HepG2 (cell line): ENCODE results near the gene CCDC3. TPM values are rescaled to one million over a fixed set of nuclear protein-coding genes. Genes with fewer than 3 reads are reported as not detected.
A peak's percentile ranks its signal among the peaks of the same experiment; 100 is the strongest.

ENCODE experiments used
- ATAC-seq: fragments of 200-7000 bp; cut with Tn5 transposase; 3 replicates; pipeline ENCODE4 v1.9.1; 2020; ENCODE audit warnings: mild to moderate bottlenecking, moderate library complexity
- BruUV-seq: library from RNA; stranded (reverse); fragments of 400-500 nt; replicated peaks from 2 replicates; lab custom pipeline; 2021; lab: Mats Ljungman, UMichigan
- CTCF ChIA-PET: fragments of 300-600 bp; formaldehyde crosslinking; extraction: SDS; loops from one replicate; lab custom pipeline; 2021; ENCODE audit warnings: low total read pairs, inconsistent platforms, low intra/inter-chr PET ratio; lab: Yijun Ruan, JAX
- POLR2A ChIA-PET: fragments of 350-600 bp; sonication (Branson Sonifier 250); formaldehyde crosslinking; loops from one replicate; lab custom pipeline; 2020; ENCODE audit warnings: antibody characterized with exemption, inconsistent platforms; lab: Yijun Ruan, JAX
- DNase-seq: peaks from one replicate; pipeline ENCODE4 v3.0.0-alpha.2; 2015; ENCODE audit warnings: low spot score
- FAIRE-seq: peaks from 3 replicates; lab custom pipeline; 2011; peaks lifted over from hg19 to GRCh38; lab: Jason Lieb, UNC
- H2AFZ ChIP-seq: one replicate; pipeline ENCODE4 v1.6.1; 2011; ENCODE audit warnings: low read length, inconsistent platforms
- H3K27ac ChIP-seq: fragments of 300-600 bp; 3 replicates; pipeline ENCODE4 v1.8.0; 2011; ENCODE audit warnings: mixed run types, mild to moderate bottlenecking, mixed read lengths, low read length, inconsistent platforms; ENCODE audit not compliant: insufficient read depth; ENCODE audit errors: extremely low read length
- H3K27me3 ChIP-seq, 2 experiments: fragments of 200-600 bp in 1 of 2; 2 replicates in 1 of 2; 3 replicates in 1 of 2; pipeline versions ENCODE4 v1.6.0 to v1.8.0; 2011; ENCODE audit warnings: low read length in 2 of 2, mild to moderate bottlenecking in 2 of 2, moderate library complexity in 2 of 2, inconsistent platforms in 1 of 2; ENCODE audit not compliant: insufficient read depth in 2 of 2, control insufficient read depth in 1 of 2
- H3K36me3 ChIP-seq, 2 experiments: fragments of 200-600 bp in 1 of 2; replicated peaks in 1 of 2; 2 replicates in 1 of 2; 3 replicates in 1 of 2; pipeline versions ENCODE4 v1.5.1 to v1.8.0; 2011; ENCODE audit warnings: low read length in 2 of 2, inconsistent platforms in 1 of 2; ENCODE audit not compliant: insufficient read depth in 2 of 2, control insufficient read depth in 1 of 2
- H3K4me1 ChIP-seq: 2 replicates; pipeline ENCODE4 v1.5.1; 2012; ENCODE audit warnings: low read length, inconsistent platforms; ENCODE audit not compliant: insufficient read depth
- H3K4me2 ChIP-seq: 2 replicates; pipeline ENCODE4 v1.6.0; 2011; ENCODE audit warnings: low read depth, low read length, inconsistent platforms
- H3K4me3 ChIP-seq, 3 experiments: fragments of 200-600 bp in 1 of 3; sonication (generic), shearing (Covaris generic) in 1 of 3; replicated peaks in 1 of 3; 2 replicates each; pipeline ENCODE4 v1.5.1; 2011 to 2016; ENCODE audit warnings: low read length in 3 of 3, inconsistent platforms in 2 of 3, low read depth in 2 of 3, mild to moderate bottlenecking in 2 of 3, control low read depth in 1 of 3, mixed read lengths in 1 of 3; ENCODE audit not compliant: insufficient read depth in 1 of 3
- H3K79me2 ChIP-seq: one replicate; pipeline ENCODE4 v1.6.1; 2011; ENCODE audit warnings: low read length, inconsistent platforms; ENCODE audit not compliant: insufficient read depth
- H3K9ac ChIP-seq: 2 replicates; pipeline ENCODE4 v1.6.0; 2011; ENCODE audit warnings: mild to moderate bottlenecking, low read depth, low read length, inconsistent platforms; ENCODE audit not compliant: insufficient read depth
- H3K9me3 ChIP-seq: 2 replicates; pipeline ENCODE4 v1.5.1; 2012; ENCODE audit warnings: mild to moderate bottlenecking, low read length
- H4K20me1 ChIP-seq: 2 replicates; pipeline ENCODE4 v1.6.0; 2011; ENCODE audit warnings: inconsistent platforms, mild to moderate bottlenecking, low read length, moderate library complexity; ENCODE audit not compliant: insufficient read depth
- ARHGAP35 ChIP-seq: sonication (generic); formaldehyde crosslinking; IDR thresholded peaks from 2 replicates; pipeline ENCODE4 v1.9.0; 2022; ENCODE audit warnings: mild to moderate bottlenecking, inconsistent platforms, moderate library complexity, missing genetic modification reagents, borderline replicate concordance
- ATM ChIP-seq: fragments of 450-650 bp; IDR thresholded peaks from 2 replicates; pipeline ENCODE4 v1.7.1; 2017; ENCODE audit warnings: mild to moderate bottlenecking, borderline replicate concordance
- KAT2B ChIP-seq: fragments of 150-350 bp; IDR thresholded peaks from 2 replicates; pipeline ENCODE4 v1.6.1; 2014; ENCODE audit warnings: low read depth, low read length, borderline replicate concordance
- POLR2A ChIP-seq, 2 experiments: IDR thresholded peaks; 2 replicates each; pipeline ENCODE4 v1.6.1; 2011; ENCODE audit warnings: low read depth in 2 of 2, low read length in 2 of 2, mild to moderate bottlenecking in 1 of 2, moderate library complexity in 1 of 2; ENCODE audit not compliant: insufficient read depth in 1 of 2
- RXRA ChIP-seq: sonication (generic); formaldehyde crosslinking; IDR thresholded peaks from 2 replicates; pipeline ENCODE4 v1.5.1; 2020; ENCODE audit warnings: missing genetic modification reagents
- U2AF1 ChIP-seq: fragments of 200-400 bp; formaldehyde crosslinking; optimal IDR thresholded peaks from 2 replicates; pipeline ENCODE3; 2017; ENCODE audit warnings: mild to moderate bottlenecking, low read depth, low read length
- WGBS: methylation state at CpG from one replicate; pipeline ENCODE4 v1.1.6; 2017; ENCODE audit warnings: low lambda C conversion rate; 5-methylcytosine and 5-hydroxymethylcytosine counted together
- in situ Hi-C: cut with HindIII; loops from 2 replicates; pipeline ENCODE4 v1.10.0; 2017; ENCODE audit warnings: low pct_unique_long_range_greater_than_20kb; ENCODE audit not compliant: extremely low pct_ligation_motif_present
- intact Hi-C: fragments of 100-400 bp; cut with micrococcal nuclease; formaldehyde crosslinking; loops from one replicate; pipeline ENCODE4 v1.10.0; 2022; ENCODE audit not compliant: unreplicated experiment
- polyA plus RNA-seq, 8 experiments: library from polyadenylated mRNA; depleted of rRNA in 3 of 8; stranded (reverse) in 7 of 8; unstranded in 1 of 8; fragments of >200 nt; fragmentation: Illumina TruSeq in 4 of 8; extraction: Trizol in 4 of 8; gene quantifications; 2 replicates each; pipeline versions ENCODE4 v1.2.1 to v1.2.3, GENCODE V29; 2011 to 2016; ENCODE audit warnings: low read depth in 4 of 8, missing spikeins in 1 of 8, mixed read lengths in 1 of 8; ENCODE audit not compliant: insufficient read depth in 1 of 8
- total RNA-seq, 5 experiments: library from RNA; depleted of rRNA; stranded (reverse); fragments of >200 nt; fragmentation: Illumina TruSeq; extraction: Trizol; gene quantifications; 2 replicates each; pipeline ENCODE4 v1.2.3, GENCODE V29; 2016; ENCODE audit warnings: low read depth in 1 of 5
- TF ChIP-seq, protein P1 (sequence below): fragments of 450-650 bp; IDR thresholded peaks from 2 replicates; pipeline ENCODE4 v1.6.1; 2016
- TF ChIP-seq, protein P2 (sequence below): IDR thresholded peaks from 2 replicates; pipeline ENCODE4 v1.6.1; 2018; ENCODE audit warnings: missing genetic modification reagents

CCDC3 gene
- total and polyA plus RNA-seq, 2 of the 13 experiments (the other 11 are each of a cell fraction or from before 2014, with no cell fraction given) = not detected

DNA sequence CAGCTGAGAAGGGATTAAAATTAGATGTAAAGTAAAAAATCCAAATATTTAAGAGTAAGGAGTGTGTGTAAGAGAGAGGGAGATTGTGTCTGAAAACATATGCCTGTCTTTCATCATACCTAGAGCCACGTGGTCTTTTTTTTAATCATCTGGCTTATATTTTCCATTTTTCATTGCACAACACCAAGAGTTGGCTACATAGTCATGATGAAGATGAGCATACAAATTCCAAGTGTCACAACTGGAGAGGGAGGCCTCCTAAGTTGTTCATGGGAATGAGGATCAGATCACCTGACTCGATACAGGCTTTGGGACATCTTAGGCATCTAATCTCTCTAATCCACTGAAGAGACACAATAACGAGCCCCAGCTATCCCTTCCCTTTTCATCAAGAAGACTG, 47.2 kb upstream of the CCDC3 start:
- Histone ChIP-seq H3K4me2 (no peak overlapping the region), H3K36me3 (no peaks in the 10 kb centered on the region), H3K9ac (no peak overlapping the region), H3K79me2 (no peaks in the 10 kb centered on the region), H3K27ac (no peak overlapping the region), H3K27me3 (peaks cover 0 to 5% of the 10 kb centered on the region in 2 experiments; a peak in 2 of 5 replicates), H3K4me1 (no peaks in the 10 kb centered on the region), H4K20me1 (no peaks in the 10 kb centered on the region), H3K9me3 (no peaks in the 10 kb centered on the region), H3K4me3 (no peak overlapping the region), H2AFZ (no peak overlapping the region)
- BruUV-seq = no TSS peak
- ATAC-seq (no peak), FAIRE-seq (no peak), DNase-seq (no peak)
- in situ Hi-C loops = no loop called here
- POLR2A ChIA-PET = no interaction called here
- TF ChIP-seq, protein P1, sequence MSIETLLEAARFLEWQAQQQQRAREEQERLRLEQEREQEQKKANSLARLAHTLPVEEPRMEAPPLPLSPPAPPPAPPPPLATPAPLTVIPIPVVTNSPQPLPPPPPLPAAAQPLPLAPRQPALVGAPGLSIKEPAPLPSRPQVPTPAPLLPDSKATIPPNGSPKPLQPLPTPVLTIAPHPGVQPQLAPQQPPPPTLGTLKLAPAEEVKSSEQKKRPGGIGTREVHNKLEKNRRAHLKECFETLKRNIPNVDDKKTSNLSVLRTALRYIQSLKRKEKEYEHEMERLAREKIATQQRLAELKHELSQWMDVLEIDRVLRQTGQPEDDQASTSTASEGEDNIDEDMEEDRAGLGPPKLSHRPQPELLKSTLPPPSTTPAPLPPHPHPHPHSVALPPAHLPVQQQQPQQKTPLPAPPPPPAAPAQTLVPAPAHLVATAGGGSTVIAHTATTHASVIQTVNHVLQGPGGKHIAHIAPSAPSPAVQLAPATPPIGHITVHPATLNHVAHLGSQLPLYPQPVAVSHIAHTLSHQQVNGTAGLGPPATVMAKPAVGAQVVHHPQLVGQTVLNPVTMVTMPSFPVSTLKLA = peak; percentile 34; the same call in 1 of the 2 replicates
- TF ChIP-seq POLR2A (IDR thresholded peaks at IDR 0.05; ENCODE audit: insufficient read depth in 1 of 2, low read depth in 2 of 2, low read length in 2 of 2) = no peak
- intact Hi-C loops = no loop called here
- WGBS = 9% methylated on average over 3 of the region's 3 CpGs
- CTCF ChIA-PET = no interaction called here

DNA sequence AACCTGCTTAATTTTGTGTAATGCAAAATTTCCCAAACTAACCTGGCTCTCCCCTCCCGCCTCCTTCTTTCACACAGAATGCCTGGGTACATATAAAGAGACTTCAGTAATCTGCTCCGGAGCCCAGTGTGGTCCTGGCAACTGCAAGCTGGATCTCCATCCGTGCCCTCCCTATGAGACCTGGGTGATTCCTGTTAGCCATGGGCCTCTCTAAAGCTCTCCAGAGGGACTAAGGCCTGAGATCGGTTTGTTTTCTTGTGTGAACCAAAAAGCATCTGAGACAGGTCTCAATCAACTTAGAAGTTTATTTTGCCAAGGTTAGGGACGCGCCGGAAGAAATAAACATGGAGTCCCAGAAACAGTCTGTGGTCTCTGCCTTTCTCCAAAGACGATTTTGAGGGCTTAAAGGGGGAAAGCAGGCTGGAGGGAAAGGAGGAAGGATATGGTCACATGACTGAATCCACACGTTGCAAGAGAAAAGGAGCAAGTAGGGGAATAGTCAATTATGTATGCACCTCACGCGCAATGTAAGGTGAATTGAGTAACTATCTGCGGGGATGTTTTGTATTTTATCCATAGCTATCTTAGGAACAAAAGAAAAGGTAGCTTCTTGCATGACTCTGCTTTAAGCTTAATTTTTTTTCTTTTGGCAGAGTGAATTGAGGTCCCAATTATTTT, 46.2 kb upstream of the CCDC3 start:
- no peaks in the 10 kb centered on the region for H3K4me1 ChIP-seq
- TF ChIP-seq, protein P2, sequence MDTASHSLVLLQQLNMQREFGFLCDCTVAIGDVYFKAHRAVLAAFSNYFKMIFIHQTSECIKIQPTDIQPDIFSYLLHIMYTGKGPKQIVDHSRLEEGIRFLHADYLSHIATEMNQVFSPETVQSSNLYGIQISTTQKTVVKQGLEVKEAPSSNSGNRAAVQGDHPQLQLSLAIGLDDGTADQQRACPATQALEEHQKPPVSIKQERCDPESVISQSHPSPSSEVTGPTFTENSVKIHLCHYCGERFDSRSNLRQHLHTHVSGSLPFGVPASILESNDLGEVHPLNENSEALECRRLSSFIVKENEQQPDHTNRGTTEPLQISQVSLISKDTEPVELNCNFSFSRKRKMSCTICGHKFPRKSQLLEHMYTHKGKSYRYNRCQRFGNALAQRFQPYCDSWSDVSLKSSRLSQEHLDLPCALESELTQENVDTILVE (CRISPR knock-in tag) = no peak
- TF ChIP-seq RXRA (no peak), ATM (no peak), U2AF1 (no peak), KAT2B (no peak), ARHGAP35 (CRISPR knock-in tag) (no peak)
- TF ChIP-seq, protein P1 = no peak
- H3K4me3 ChIP-seq = no peak overlapping the region
- intact Hi-C loops = no loop called here
- H3K27me3 ChIP-seq = peaks cover 0 to 5% of the 10 kb centered on the region in 2 experiments; a peak in 2 of 5 replicates
- WGBS = 42% methylated on average over 12 of the region's 12 CpGs
- H4K20me1 ChIP-seq = no peaks in the 10 kb centered on the region
- FAIRE-seq = no peak
- no peak overlapping the region for H2AFZ ChIP-seq
- H3K4me2 ChIP-seq = no peak overlapping the region
- H3K79me2 ChIP-seq = no peaks in the 10 kb centered on the region
- no peak for DNase-seq
- ChIA-PET POLR2A (no interaction called here), CTCF (no interaction called here)
- in situ Hi-C loops = no loop called here
- BruUV-seq = no TSS peak
- no peaks in the 10 kb centered on the region for H3K36me3 ChIP-seq
- H3K9ac ChIP-seq = no peak overlapping the region
- no peaks in the 10 kb centered on the region for H3K9me3 ChIP-seq
- no peak overlapping the region for H3K27ac ChIP-seq
- ATAC-seq = no peak
